ENCODE results near the gene WARS2. TPM values are rescaled to one million over a fixed set of nuclear protein-coding genes. Genes with fewer than 3 reads are reported as not detected.

The WARS2 gene
- total and polyA plus RNA-seq, 2 of the 8 experiments (the other 6 are each of a cell fraction or from before 2014, with no cell fraction given) = 4.3 to 12.9 TPM

GRCh38 chr1:119115311-119115710 lies 25.1 kb downstream of the WARS2 start (continued):
- TF ChIP-seq CHD7 (IDR thresholded peaks at IDR 0.05; ENCODE audit: insufficient replicate concordance, low read length) (no peak), SP4 (IDR thresholded peaks at IDR 0.05; ENCODE audit: low read length) (no peak), TEAD4 (IDR thresholded peaks at IDR 0.05; ENCODE audit: low read depth, low read length) (no peak)

Measured in H1 (cell line).